Vagina (tissue), 2 donors: ENCODE results near the gene C1R. TPM values are rescaled to one million over a fixed set of nuclear protein-coding genes. Genes with fewer than 3 reads are reported as not detected.

ENCODE experiments used
- DNase-seq, 2 donors: peaks; one replicate each; pipeline ENCODE4 v3.0.0-alpha.2; 2017; ENCODE audit errors: extremely low spot score in 2 of 2
- H3K27ac ChIP-seq: fragments of 200-600 bp; sonication (generic); one replicate; pipeline ENCODE4 v1.5.1; 2019
- H3K27me3 ChIP-seq: fragments of 200-600 bp; sonication (generic); one replicate; pipeline ENCODE4 v1.5.1; 2019
- H3K36me3 ChIP-seq, 2 donors: fragments of 200-600 bp; sonication (generic); one replicate each; pipeline ENCODE4 v1.5.1; 2017 to 2019
- H3K4me1 ChIP-seq: fragments of 200-600 bp; sonication (generic); one replicate; pipeline ENCODE4 v1.5.1; 2019
- H3K4me3 ChIP-seq, 2 donors: fragments of 200-600 bp; sonication (generic); 1 replicate in 1 of 2; 2 replicates in 1 of 2; pipeline ENCODE4 v1.5.1; 2016 to 2019
- H3K9me3 ChIP-seq: fragments of 200-600 bp; sonication (generic); one replicate; pipeline ENCODE4 v1.5.1; 2019
- CTCF ChIP-seq, 3 experiments: fragments of 450-650 bp in 2 of 3; fragments of 200-600 bp in 1 of 3; sonication (generic) in 1 of 3; IDR thresholded peaks; one replicate each; pipeline ENCODE4 v1.5.1; 2017 to 2019; ENCODE audit warnings: antibody characterized with exemption in 3 of 3, mild to moderate bottlenecking in 2 of 3, moderate library complexity in 2 of 3
- POLR2A ChIP-seq, 2 donors: fragments of 450-650 bp; IDR thresholded peaks; one replicate each; pipeline ENCODE4 v1.6.1; 2017; ENCODE audit warnings: antibody characterized with exemption in 2 of 2, mild to moderate bottlenecking in 2 of 2, moderate library complexity in 2 of 2
- POLR2AphosphoS5 ChIP-seq, 2 donors: sonication (generic); formaldehyde crosslinking; IDR thresholded peaks; one replicate each; pipeline ENCODE4 v1.9.0; 2017; ENCODE audit warnings: antibody characterized with exemption in 2 of 2, mild to moderate bottlenecking in 2 of 2, low read depth in 1 of 2; ENCODE audit not compliant: insufficient read depth in 1 of 2
- intact Hi-C: fragments of 100-400 bp; cut with DNase I; formaldehyde crosslinking; loops from one replicate; pipeline ENCODE4 v1.15.1; 2023
- total RNA-seq: library from RNA; depleted of rRNA; stranded (reverse); fragments of >200 nt; gene quantifications from one replicate; pipeline ENCODE4 v1.2.3, GENCODE V29; 2016

The C1R gene
- total RNA-seq, 1 donor from 2014 or later: 830 TPM

GRCh38 chr12:7129287-7129871, 37.1 kb upstream of the C1R start:
- intact Hi-C loops: no loop called here
- DNase-seq: no peak

GRCh38 chr12:7128681-7129286, 36.5 kb upstream of the C1R start, which contains the start of gene RBP5:
Gene RBP5 (minus strand): TSS chr12:7128889. CDS start chr12:7128775, 114 bp downstream.
- H3K9me3 ChIP-seq: no peaks in the 10 kb centered on the region
- peak within 1 kb of the TSS; percentile 87 for H3K27ac ChIP-seq
- H3K27me3 ChIP-seq: no peaks in the 10 kb centered on the region
- H3K4me1 ChIP-seq: peaks cover 26% of the 10 kb centered on the region
- peak within 1 kb of the TSS; percentile 64 to 65 for H3K4me3 ChIP-seq
- intact Hi-C loops: no loop called here
- H3K36me3 ChIP-seq: no peaks in the 10 kb centered on the region
- DNase-seq: no peak
- TF ChIP-seq POLR2AphosphoS5 (IDR thresholded peaks at IDR 0.05; ENCODE audit: insufficient read depth in 1 of 2, low read depth in 1 of 2) (no peak), POLR2A (IDR thresholded peaks at IDR 0.05) (no peak), CTCF (IDR thresholded peaks at IDR 0.05) (no peak)

More at GRCh38 chr12:7129287-7129871, 37.1 kb upstream of the C1R start:
- no peaks in the 10 kb centered on the region for H3K36me3 ChIP-seq
- TF ChIP-seq POLR2A (IDR thresholded peaks at IDR 0.05) (no peak), CTCF (IDR thresholded peaks at IDR 0.05) (no peak), POLR2AphosphoS5 (IDR thresholded peaks at IDR 0.05; ENCODE audit: insufficient read depth in 1 of 2, low read depth in 1 of 2) (no peak)
- H3K4me1 ChIP-seq: peaks cover 26% of the 10 kb centered on the region
- H3K4me3 ChIP-seq: peak overlapping the region; percentile 64 to 65
- H3K9me3 ChIP-seq: no peaks in the 10 kb centered on the region
- peak overlapping the region; percentile 87 for H3K27ac ChIP-seq
- no peaks in the 10 kb centered on the region for H3K27me3 ChIP-seq

- intact Hi-C loops: no loop called here
- no peaks in the 10 kb centered on the region for H3K27me3 ChIP-seq
- H3K4me1 ChIP-seq: peaks cover 27% of the 10 kb centered on the region
- no peak for DNase-seq
- no peak overlapping the region for H3K27ac ChIP-seq
- peak overlapping the region in 1 of 2 donors; percentile 17 for H3K4me3 ChIP-seq
- TF ChIP-seq POLR2A (IDR thresholded peaks at IDR 0.05) (no peak), POLR2AphosphoS5 (IDR thresholded peaks at IDR 0.05; ENCODE audit: insufficient read depth in 1 of 2, low read depth in 1 of 2) (no peak), CTCF (IDR thresholded peaks at IDR 0.05) (no peak)
- H3K36me3 ChIP-seq: no peaks in the 10 kb centered on the region
- no peaks in the 10 kb centered on the region for H3K9me3 ChIP-seq
Measured at GRCh38 chr12:7127916-7128626, 35.8 kb upstream of the C1R start.

GRCh38 chr12:7125632-7126227, 33.5 kb upstream of the C1R start:
- H3K27me3 ChIP-seq: no peaks in the 10 kb centered on the region
- H3K4me3 ChIP-seq: no peak overlapping the region
- H3K9me3 ChIP-seq: no peaks in the 10 kb centered on the region
- intact Hi-C loops: no loop called here
- no peak overlapping the region for H3K27ac ChIP-seq
- peaks cover 28% of the 10 kb centered on the region for H3K4me1 ChIP-seq
- no peak for TF ChIP-seq POLR2AphosphoS5 (IDR thresholded peaks at IDR 0.05; ENCODE audit: insufficient read depth in 1 of 2, low read depth in 1 of 2)
- TF ChIP-seq POLR2A (IDR thresholded peaks at IDR 0.05): no peak
- no peak for TF ChIP-seq CTCF (IDR thresholded peaks at IDR 0.05)
- no peaks in the 10 kb centered on the region for H3K36me3 ChIP-seq
- DNase-seq: no peak
